Measurements from ENCODE around the gene SERPINB12. TPM values are rescaled to one million over a fixed set of nuclear protein-coding genes. Genes with fewer than 3 reads are reported as not detected.

Gene SERPINB12
- total and polyA plus RNA-seq, 2 donors (not counting 3 experiments of a cell fraction or from before 2014, with no cell fraction given) = not detected

GRCh38 chr18:63603355-63603754 lies 61.2 kb downstream of the SERPINB12 start:
- Histone ChIP-seq H3K9me3 (replicated peaks; ENCODE audit: control insufficient read depth, insufficient read depth, low read length) (no peaks in the 10 kb centered on the region), H3K27me3 (ENCODE audit: control insufficient read depth in 2 of 2, insufficient read depth in 2 of 2, low read length in 2 of 2) (no peaks in the 10 kb centered on the region), H3K27ac (ENCODE audit: insufficient read depth, low read depth, low read length) (no peak overlapping the region), H3K9me1 (replicated peaks; ENCODE audit: control insufficient read depth, extremely low read depth, insufficient read depth, low read length) (no peaks in the 10 kb centered on the region), H3K79me2 (ENCODE audit: control insufficient read depth, insufficient read depth, low read length) (no peaks in the 10 kb centered on the region), H3K4me2 (ENCODE audit: insufficient read depth, low read length) (no peak overlapping the region), H3K4me1 (ENCODE audit: control insufficient read depth, extremely low read depth, insufficient read depth, low read length) (no peaks in the 10 kb centered on the region), H4K20me1 (replicated peaks; ENCODE audit: control insufficient read depth, extremely low read depth, insufficient read depth, low read length) (no peaks in the 10 kb centered on the region), H3K36me3 (ENCODE audit: control insufficient read depth in 2 of 2, extremely low read depth in 1 of 2, insufficient read depth in 2 of 2, low read length in 2 of 2) (no peaks in the 10 kb centered on the region), H2AFZ (ENCODE audit: low read depth, low read length) (no peak overlapping the region), H3K4me3 (replicated peaks in 1 of 3; ENCODE audit: insufficient read depth in 1 of 3, low read depth in 1 of 3, low read length in 3 of 3) (no peak overlapping the region), H3K9ac (replicated peaks; ENCODE audit: extremely low read depth, insufficient read depth, low read length) (no peak overlapping the region)
- dilution Hi-C loops (cut with MboI; ENCODE audit: extremely low pct_ligation_motif_present, low sequenced_read_pairs) (no loop called here), intact Hi-C loops (cut with micrococcal nuclease) (no loop called here)
- FAIRE-seq (no peak), DNase-seq (ENCODE audit: low read depth, low spot score) (no peak)
- BruUV-seq (replicated peaks) = no TSS peak
- ChIA-PET POLR2A (no interaction called here), CTCF (no interaction called here)
- TF ChIP-seq MYC (IDR thresholded peaks at IDR 0.05; ENCODE audit: low read depth, low read length) (no peak), FOS (IDR thresholded peaks at IDR 0.05; ENCODE audit: borderline replicate concordance, insufficient read depth, low read length) (no peak), MAX (IDR thresholded peaks at IDR 0.05; ENCODE audit: insufficient read depth, insufficient read length) (no peak), POLR2AphosphoS5 (IDR thresholded peaks at IDR 0.05; ENCODE audit: insufficient read depth, low read depth, low read length) (no peak), GATA2 (IDR thresholded peaks at IDR 0.05; ENCODE audit: insufficient read depth, insufficient read length, low read depth, low read length) (no peak), CTCF (IDR thresholded peaks at IDR 0.05; ENCODE audit: extremely low read depth in 1 of 2, insufficient read depth in 1 of 2, low read depth in 1 of 2, low read length in 2 of 2) (no peak), POLR2A (IDR thresholded peaks at IDR 0.05; ENCODE audit: low read depth, low read length) (no peak), JUN (IDR thresholded peaks at IDR 0.05; ENCODE audit: borderline replicate concordance, insufficient read depth, insufficient read length, low read depth) (no peak), EZH2 (IDR thresholded peaks at IDR 0.05; ENCODE audit: borderline replicate concordance, low read depth, low read length, severe bottlenecking) (no peak)

All from endothelial cell of umbilical vein (primary cell).